Measurements from ENCODE around the gene ILDR2.

The ILDR2 gene

DNA sequence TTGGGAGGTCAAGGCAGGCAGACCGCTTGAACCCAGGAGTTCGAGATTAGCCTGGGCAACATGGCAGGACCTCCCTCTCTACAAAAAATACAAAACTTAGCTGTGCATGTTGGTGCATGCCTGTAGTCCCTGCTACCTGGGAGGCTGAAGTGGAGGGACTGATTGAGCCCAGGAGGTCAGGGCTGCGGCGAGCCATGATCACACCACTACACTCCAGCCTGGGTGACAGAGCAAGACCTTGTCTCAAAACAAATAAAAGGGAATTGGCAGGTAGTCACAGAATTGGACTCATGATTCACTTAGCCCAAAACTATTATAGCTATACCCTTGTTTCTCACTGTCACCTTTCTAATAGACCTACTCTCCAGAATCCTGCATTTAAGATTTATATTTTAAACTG, 104.8 kb downstream of the ILDR2 start:
- DNase-seq (ENCODE audit: low read depth), result no peak
- H3K4me3 ChIP-seq (ENCODE audit: low read depth, low read length), result no peak overlapping the region
- TF ChIP-seq, protein P1, sequence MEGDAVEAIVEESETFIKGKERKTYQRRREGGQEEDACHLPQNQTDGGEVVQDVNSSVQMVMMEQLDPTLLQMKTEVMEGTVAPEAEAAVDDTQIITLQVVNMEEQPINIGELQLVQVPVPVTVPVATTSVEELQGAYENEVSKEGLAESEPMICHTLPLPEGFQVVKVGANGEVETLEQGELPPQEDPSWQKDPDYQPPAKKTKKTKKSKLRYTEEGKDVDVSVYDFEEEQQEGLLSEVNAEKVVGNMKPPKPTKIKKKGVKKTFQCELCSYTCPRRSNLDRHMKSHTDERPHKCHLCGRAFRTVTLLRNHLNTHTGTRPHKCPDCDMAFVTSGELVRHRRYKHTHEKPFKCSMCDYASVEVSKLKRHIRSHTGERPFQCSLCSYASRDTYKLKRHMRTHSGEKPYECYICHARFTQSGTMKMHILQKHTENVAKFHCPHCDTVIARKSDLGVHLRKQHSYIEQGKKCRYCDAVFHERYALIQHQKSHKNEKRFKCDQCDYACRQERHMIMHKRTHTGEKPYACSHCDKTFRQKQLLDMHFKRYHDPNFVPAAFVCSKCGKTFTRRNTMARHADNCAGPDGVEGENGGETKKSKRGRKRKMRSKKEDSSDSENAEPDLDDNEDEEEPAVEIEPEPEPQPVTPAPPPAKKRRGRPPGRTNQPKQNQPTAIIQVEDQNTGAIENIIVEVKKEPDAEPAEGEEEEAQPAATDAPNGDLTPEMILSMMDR (IDR thresholded peaks at IDR 0.05; ENCODE audit: low read depth, low read length, missing control alignments), result no peak

DNA sequence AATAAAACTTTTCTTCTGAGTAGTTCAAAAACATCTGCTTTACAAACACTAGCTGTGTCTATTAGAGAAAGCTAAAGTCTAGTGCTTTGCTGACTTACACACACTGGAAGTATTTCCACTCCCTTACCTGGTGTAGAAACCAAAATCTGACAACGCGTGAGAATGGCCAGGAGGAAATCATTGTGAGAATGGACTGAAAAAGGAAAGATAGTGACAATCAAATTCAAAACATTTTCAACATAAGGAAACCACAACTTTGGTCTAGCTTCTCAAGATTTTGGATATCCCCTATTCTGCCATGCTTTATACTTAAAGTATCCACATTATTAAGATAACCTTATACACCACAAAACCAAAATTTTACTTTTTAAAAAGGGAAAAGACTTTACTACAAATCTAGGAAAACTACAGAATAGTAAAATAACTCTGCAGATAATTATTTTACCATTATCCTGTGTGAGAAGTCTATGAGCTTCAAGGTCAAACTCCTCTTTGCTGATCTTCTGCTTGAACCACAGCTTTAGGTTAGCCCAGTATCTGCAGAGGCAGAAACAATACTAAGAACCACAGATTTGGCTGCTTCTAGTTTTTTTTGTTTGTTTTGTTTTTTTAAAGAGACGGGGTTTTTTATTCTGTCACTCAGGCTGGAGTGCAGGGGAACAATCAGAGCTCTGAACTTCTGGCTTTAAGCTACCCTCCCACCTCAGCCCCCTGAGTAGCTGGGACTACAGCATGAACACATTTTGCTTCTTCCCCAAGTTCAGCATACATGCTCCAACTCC, 105.8 kb downstream of the ILDR2 start:
- DNase-seq (ENCODE audit: low read depth), result no peak
- TF ChIP-seq, protein P1 (IDR thresholded peaks at IDR 0.05; ENCODE audit: low read depth, low read length, missing control alignments), result no peak
- no peak overlapping the region for H3K4me3 ChIP-seq (ENCODE audit: low read depth, low read length)

DNA sequence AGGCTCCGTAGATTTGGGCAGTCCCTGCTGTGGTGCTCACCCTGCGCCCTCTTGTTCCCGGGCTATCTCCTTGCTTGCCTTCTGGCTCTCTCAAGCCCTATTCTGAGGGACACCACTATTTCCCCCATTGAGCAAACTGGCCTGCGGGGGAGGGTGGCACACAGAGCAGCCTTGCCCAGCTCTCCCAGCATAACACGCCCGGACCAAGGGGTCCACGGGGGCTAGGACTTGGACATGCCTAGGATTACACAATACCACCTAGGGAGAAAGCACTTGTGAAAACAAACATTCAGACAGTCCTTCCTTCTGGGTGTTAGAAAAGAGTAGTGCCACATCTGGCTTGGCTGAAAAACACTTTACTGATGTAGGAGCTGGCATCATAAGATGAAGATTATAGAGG, 106.7 kb downstream of the ILDR2 start:
- H3K4me3 ChIP-seq (ENCODE audit: low read depth, low read length), result no peak overlapping the region
- DNase-seq (ENCODE audit: low read depth), result no peak
- TF ChIP-seq, protein P1 (IDR thresholded peaks at IDR 0.05; ENCODE audit: low read depth, low read length, missing control alignments), result no peak

DNA sequence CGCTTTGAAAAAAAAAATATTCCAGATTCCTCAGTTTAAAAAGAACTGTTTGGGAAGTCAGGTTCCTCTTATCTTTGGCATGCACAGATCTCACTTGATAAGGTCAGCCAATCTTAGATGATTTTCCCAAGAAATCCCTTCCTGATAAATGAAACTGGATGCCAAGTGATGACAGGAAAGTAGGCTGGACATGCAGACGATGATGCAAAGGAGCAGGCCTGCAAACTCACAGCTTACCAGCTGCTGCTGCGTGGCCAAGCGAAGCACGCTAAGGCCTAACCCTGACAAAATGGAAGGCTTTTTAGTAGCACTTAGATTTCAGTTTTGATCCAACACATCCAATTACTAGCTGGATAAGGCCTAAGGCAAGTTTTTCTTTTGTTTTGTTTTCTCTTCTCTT, 109.4 kb downstream of the ILDR2 start:
- no peak overlapping the region for H3K4me3 ChIP-seq (ENCODE audit: low read depth, low read length)
- DNase-seq (ENCODE audit: low read depth), result no peak
- TF ChIP-seq, protein P1 (IDR thresholded peaks at IDR 0.05; ENCODE audit: low read depth, low read length, missing control alignments), result no peak

DNA sequence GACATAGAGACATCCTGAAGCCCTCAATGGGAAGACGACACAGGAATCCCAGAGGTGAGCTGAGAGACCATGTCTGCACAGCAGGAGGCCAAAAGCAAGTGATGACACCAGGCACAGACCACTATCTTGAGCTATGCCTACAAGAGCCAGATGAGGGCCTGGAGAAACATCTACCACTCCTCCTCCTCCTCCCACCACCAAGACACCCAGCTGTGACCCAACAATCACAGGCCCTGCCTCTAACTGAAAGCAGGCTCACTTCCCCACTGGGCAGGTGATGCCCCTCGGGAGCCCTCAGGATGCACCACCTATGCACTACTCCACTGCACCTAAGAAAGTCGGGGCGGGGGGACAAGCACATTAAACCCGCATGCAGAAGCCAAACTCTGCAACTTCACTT, 115.7 kb downstream of the ILDR2 start:
- TF ChIP-seq, protein P1 (IDR thresholded peaks at IDR 0.05; ENCODE audit: low read depth, low read length, missing control alignments), result no peak
- DNase-seq (ENCODE audit: low read depth), result no peak
- no peak overlapping the region for H3K4me3 ChIP-seq (ENCODE audit: low read depth, low read length)

DNA sequence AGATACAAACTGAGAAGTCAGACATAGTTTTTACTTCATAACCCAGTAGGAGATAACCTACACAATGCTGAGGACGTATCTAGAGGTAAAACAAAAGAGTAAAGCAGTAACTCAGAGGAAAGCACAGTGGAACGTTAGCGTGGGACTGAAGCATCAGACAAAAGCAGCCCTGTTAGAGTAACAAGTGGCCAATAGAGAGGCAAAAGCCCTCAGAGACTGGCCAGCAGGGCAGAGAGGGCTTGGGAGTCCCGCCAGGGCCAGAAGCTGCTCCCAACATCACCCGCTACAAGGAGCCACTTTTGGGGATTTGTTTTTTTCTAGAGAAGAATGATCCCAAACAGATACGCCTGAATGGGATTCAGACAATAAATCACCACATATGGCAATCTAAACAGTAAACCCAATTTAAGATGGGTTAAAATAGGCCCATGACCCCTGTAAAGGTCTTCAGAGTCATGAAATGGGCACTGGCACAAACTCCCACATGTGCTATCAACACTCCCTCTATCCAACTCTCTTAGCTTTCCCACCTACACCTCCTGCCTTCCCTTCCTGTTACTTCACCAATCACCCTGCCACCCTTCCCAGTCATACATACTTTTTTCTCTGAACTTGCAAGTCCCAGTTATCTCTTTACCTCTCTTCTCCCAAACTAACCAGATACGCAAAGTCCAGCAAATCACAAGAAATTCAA, 116.5 kb downstream of the ILDR2 start:
- TF ChIP-seq, protein P1 (IDR thresholded peaks at IDR 0.05; ENCODE audit: low read depth, low read length, missing control alignments), result no peak

More for the DNA sequence above, 116.5 kb downstream of the ILDR2 start:
- no peak for DNase-seq (ENCODE audit: low read depth)
- H3K4me3 ChIP-seq (ENCODE audit: low read depth, low read length), result no peak overlapping the region
